ENCODE data around the gene IL17RE.

DNA sequence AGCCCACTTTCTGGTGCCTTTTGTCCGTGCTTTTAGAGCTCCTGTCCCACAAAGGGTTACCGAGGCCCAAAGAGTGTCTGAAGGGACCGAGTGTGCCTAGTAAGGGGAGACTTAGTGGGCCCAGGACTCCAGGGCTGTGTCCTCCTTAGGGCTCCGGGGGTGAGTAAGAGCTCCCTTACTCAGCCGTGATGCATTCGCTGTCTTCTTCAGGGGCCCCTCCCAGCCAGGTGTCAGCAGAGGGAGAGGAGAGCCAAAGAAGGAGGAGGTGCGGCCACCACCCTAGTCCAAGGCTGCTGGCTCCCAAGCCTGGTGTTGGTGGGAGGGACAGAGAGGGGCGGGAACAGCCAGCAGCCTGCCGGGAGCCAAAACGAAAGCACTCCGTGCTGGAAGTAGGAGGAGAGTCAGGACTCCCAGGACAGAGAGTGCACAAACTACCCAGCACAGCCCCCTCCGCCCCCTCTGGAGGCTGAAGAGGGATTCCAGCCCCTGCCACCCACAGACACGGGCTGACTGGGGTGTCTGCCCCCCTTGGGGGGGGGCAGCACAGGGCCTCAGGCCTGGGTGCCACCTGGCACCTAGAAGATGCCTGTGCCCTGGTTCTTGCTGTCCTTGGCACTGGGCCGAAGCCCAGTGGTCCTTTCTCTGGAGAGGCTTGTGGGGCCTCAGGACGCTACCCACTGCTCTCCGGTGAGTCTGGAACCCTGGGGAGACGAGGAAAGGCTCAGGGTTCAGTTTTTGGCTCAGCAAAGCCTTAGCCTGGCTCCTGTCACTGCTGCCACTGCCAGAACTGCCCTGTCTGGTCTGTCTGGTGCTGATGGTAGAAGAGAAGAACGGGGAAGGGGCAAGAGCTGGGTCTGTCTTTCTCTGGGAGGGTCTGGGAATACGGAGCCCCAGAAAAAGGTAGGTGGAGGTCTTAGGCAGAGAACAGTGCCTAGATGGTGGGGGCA is 14.4 kb downstream of the IL17RE start, which contains the start of gene IL17RC:
- TF ChIP-seq, protein P1, sequence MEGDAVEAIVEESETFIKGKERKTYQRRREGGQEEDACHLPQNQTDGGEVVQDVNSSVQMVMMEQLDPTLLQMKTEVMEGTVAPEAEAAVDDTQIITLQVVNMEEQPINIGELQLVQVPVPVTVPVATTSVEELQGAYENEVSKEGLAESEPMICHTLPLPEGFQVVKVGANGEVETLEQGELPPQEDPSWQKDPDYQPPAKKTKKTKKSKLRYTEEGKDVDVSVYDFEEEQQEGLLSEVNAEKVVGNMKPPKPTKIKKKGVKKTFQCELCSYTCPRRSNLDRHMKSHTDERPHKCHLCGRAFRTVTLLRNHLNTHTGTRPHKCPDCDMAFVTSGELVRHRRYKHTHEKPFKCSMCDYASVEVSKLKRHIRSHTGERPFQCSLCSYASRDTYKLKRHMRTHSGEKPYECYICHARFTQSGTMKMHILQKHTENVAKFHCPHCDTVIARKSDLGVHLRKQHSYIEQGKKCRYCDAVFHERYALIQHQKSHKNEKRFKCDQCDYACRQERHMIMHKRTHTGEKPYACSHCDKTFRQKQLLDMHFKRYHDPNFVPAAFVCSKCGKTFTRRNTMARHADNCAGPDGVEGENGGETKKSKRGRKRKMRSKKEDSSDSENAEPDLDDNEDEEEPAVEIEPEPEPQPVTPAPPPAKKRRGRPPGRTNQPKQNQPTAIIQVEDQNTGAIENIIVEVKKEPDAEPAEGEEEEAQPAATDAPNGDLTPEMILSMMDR (IDR thresholded peaks at IDR 0.05), result peak in 2 of 4 experiments; percentile 2 to 9
- TF ChIP-seq POLR2A (IDR thresholded peaks at IDR 0.05), result peak; percentile 78 to 80

All from uterus (tissue), 2 donors.